Lung (tissue), 12 donors: ENCODE results near the gene CDH23. TPM values are rescaled to one million over a fixed set of nuclear protein-coding genes. Genes with fewer than 3 reads are reported as not detected.

Experiments
- ATAC-seq: fragments of 200-7000 bp; cut with Tn5 transposase; one replicate; pipeline ENCODE4 v1.9.1; 2020; ENCODE audit warnings: moderate number of reproducible peaks; ENCODE audit not compliant: insufficient read depth, low FRiP score
- DNase-seq, 3 donors: peaks; one replicate each; pipeline ENCODE4 v3.0.0-alpha.2; 2013 to 2017
- H3K27ac ChIP-seq, 2 donors: one replicate each; pipeline ENCODE4 v1.5.1; 2013; ENCODE audit warnings: mild to moderate bottlenecking in 2 of 2, moderate library complexity in 2 of 2, control low read depth in 1 of 2, inconsistent platforms in 1 of 2, low read depth in 1 of 2, low read length in 1 of 2
- H3K27me3 ChIP-seq, 3 donors: one replicate each; pipeline ENCODE4 v1.5.1; 2013; ENCODE audit warnings: low read length in 2 of 3; ENCODE audit not compliant: control insufficient read depth in 3 of 3, insufficient read depth in 3 of 3
- H3K36me3 ChIP-seq, 4 donors: one replicate each; pipeline ENCODE4 v1.5.1; 2013; ENCODE audit warnings: low read length in 4 of 4, mild to moderate bottlenecking in 1 of 4, moderate library complexity in 1 of 4; ENCODE audit not compliant: control insufficient read depth in 4 of 4, insufficient read depth in 4 of 4
- H3K4me1 ChIP-seq, 5 donors: one replicate each; pipeline ENCODE4 v1.5.1; 2013; ENCODE audit warnings: low read length in 5 of 5, mild to moderate bottlenecking in 2 of 5, moderate library complexity in 1 of 5; ENCODE audit not compliant: control insufficient read depth in 5 of 5, insufficient read depth in 5 of 5
- H3K4me3 ChIP-seq: one replicate; pipeline ENCODE4 v1.5.1; 2013; ENCODE audit warnings: mild to moderate bottlenecking, control low read depth, moderate library complexity
- H3K9ac ChIP-seq, 2 donors: one replicate each; pipeline ENCODE4 v1.5.1; 2013; ENCODE audit warnings: low read length in 2 of 2, control low read depth in 1 of 2; ENCODE audit not compliant: insufficient read depth in 1 of 2
- H3K9me3 ChIP-seq, 4 donors: one replicate each; pipeline ENCODE4 v1.5.1; 2013; ENCODE audit warnings: low read length in 3 of 4, mild to moderate bottlenecking in 1 of 4, moderate library complexity in 1 of 4; ENCODE audit not compliant: control insufficient read depth in 4 of 4, insufficient read depth in 3 of 4
- CTCF ChIP-seq: IDR thresholded peaks from 2 replicates; pipeline ENCODE4 v1.5.1; 2012; ENCODE audit warnings: mild to moderate bottlenecking; ENCODE audit errors: control extremely low read depth, extremely low read depth
- WGBS, 2 donors: extraction: QIAGEN DNeasy Blood & Tissue Kit; methylation state at CpG; one replicate each; pipeline ENCODE4 v1.1.7; 2013; 5-methylcytosine and 5-hydroxymethylcytosine counted together
- polyA plus RNA-seq, 2 donors: library from polyadenylated mRNA; stranded (reverse); fragments of 200-250 nt; gene quantifications; one replicate each; pipeline ENCODE4 v1.2.1, GENCODE V29; 2013
- total RNA-seq, 2 donors: library from RNA; depleted of rRNA in 1 of 2; stranded (reverse); fragments of >200 nt in 1 of 2; gene quantifications; one replicate each; pipeline ENCODE4 v1.2.1, GENCODE V29; 2014 to 2021
- donor health status: control.
- donor health status: control.
- donor health status: Bipolar disorder and iron deficiency.
- donor health status: healthy.
- donor health status: DM: yes; HTN: yes; CAD: no.

Gene CDH23
- total and polyA plus RNA-seq, 4 donors: 4.5 to 29.5 (median 6.0) TPM

- Histone ChIP-seq H3K9ac (no peak overlapping the region), H3K36me3 (no peaks in the 10 kb centered on the region), H3K27me3 (no peaks in the 10 kb centered on the region), H3K27ac (no peak overlapping the region), H3K4me3 (no peak overlapping the region), H3K9me3 (no peaks in the 10 kb centered on the region), H3K4me1 (peaks cover 0 to 11% (median 5%) of the 10 kb centered on the region in 5 donors)
- no peak for TF ChIP-seq CTCF
- ATAC-seq: no peak
- 79 to 86% methylated on average over 12 of the region's 12 CpGs for WGBS, 2 donors
- DNase-seq: no peak
These were observed 461.5 kb downstream of the CDH23 start for GRCh38 chr10:71857934-71858890.

GRCh38 chr10:71860243-71861029, 463.7 kb downstream of the CDH23 start:
- H3K4me3 ChIP-seq: no peak overlapping the region

GRCh38 chr10:71863203-71863602, 466.5 kb downstream of the CDH23 start:
- Histone ChIP-seq H3K9ac (no peak overlapping the region), H3K4me3 (no peak overlapping the region), H3K27me3 (no peaks in the 10 kb centered on the region), H3K9me3 (no peaks in the 10 kb centered on the region), H3K4me1 (peaks cover 0 to 11% (median 5%) of the 10 kb centered on the region in 5 donors), H3K27ac (no peak overlapping the region), H3K36me3 (no peaks in the 10 kb centered on the region)
- no peak for TF ChIP-seq CTCF
- no peak for ATAC-seq
- 92 to 97% methylated on average over 6 of the region's 6 CpGs for WGBS, 2 donors
- no peak for DNase-seq

More at GRCh38 chr10:71860243-71861029, 463.7 kb downstream of the CDH23 start:
- ATAC-seq: peak; percentile 87
- Histone ChIP-seq H3K4me1 (peaks cover 0 to 11% (median 5%) of the 10 kb centered on the region in 5 donors), H3K36me3 (no peaks in the 10 kb centered on the region), H3K27ac (peak overlapping the region; percentile 91 to 96), H3K9ac (no peak overlapping the region), H3K27me3 (no peaks in the 10 kb centered on the region), H3K9me3 (no peaks in the 10 kb centered on the region)
- WGBS, 2 donors: 62% methylated on average over 11 of the region's 11 CpGs
- DNase-seq: peak; percentile 90 to 94 (median 91)
- no peak for TF ChIP-seq CTCF
